Kidney glomerular epithelial cell (primary cell): ENCODE results near the gene STPG3.

Experiments used
- DNase-seq: peaks from one replicate; lab custom pipeline; 2025; lab: John Stamatoyannopoulos, UW

The STPG3 gene

GRCh38 chr9:137302118-137302448 lies 51.0 kb downstream of the STPG3 start, which contains the start of gene NRARP:
Gene NRARP (minus strand): TSS chr9:137302271. CDS start chr9:137301928, 343 bp downstream.
- peak; percentile 65 for DNase-seq

GRCh38 chr9:137302449-137303150 lies 51.5 kb downstream of the STPG3 start:
- peak; percentile 65 for DNase-seq
